DMS 273 (cell line): ENCODE measurements around the gene POMT1.
A peak's percentile ranks its signal among the peaks of the same experiment; 100 is the strongest.
"Not testable (repeated sequence)": the region's sequence is repeated elsewhere in the genome, so short reads cannot be mapped to it uniquely, and the experiment has no call there.

ENCODE experiments used
- DNase-seq: peaks from one replicate; lab custom pipeline; 2025; ENCODE audit not compliant: unreplicated experiment; lab: John Stamatoyannopoulos, UW

POMT1 gene

GRCh38 chr9:131523451-131524435 lies 21.0 kb downstream of the POMT1 start:
- no peak for DNase-seq

DNA sequence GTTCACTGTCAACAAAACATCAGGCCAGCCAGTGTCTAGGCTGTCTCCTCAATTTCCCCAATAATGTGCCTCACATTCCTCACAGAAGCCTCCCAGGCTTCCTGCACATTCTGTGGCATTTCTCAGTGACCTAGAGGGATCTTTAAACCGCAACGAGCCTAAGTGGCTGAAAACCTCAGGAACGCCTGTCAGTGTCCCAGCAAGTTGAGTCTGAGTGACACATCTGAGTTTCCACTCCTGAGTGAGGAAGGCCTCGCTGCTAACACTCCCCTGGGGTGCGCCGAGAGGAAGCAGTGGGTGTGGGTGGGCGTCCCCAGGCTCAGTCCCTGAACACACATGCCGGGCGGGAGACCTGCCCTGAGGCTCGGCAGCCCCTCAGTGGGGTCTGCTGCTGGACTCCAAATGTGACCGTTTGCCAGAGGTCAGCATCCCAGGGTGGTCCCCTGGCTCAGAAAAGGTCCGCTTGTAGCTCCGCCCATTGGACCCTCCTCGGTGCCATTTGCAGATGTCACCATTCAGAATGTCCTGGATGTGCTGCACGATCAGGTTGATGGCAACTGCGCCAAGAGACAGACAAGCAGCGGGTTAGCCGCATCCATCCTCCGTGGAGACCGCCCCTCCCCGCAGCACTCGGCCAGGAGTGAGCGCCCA lies 22.1 kb downstream of the POMT1 start:
- DNase-seq: no peak

- no peak for DNase-seq
Observed at GRCh38 chr9:131525643-131526565, 23.2 kb downstream of the POMT1 start.

DNA sequence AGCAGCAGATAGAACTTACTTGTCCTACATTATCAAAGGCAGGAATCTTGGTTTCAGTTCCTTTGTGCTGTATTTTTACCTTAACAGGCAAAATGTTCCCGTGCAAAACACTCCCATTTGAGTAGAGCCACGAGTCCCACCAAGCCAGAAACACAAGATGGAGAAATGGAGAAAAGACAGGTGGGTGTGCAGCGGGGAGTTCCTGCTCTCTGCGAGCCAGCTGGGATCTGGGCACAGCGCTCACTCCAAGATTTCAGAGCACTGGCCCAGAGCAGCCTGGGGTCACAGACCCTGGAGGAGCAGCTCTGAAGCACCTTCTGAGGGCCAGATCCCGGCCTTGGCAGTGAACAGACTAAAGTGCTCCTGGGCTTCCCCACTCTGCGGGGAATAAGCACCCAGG lies 25.5 kb downstream of the POMT1 start:
- no peak for DNase-seq

GRCh38 chr9:131528886-131529505 lies 26.3 kb downstream of the POMT1 start:
- DNase-seq: no peak

DNA sequence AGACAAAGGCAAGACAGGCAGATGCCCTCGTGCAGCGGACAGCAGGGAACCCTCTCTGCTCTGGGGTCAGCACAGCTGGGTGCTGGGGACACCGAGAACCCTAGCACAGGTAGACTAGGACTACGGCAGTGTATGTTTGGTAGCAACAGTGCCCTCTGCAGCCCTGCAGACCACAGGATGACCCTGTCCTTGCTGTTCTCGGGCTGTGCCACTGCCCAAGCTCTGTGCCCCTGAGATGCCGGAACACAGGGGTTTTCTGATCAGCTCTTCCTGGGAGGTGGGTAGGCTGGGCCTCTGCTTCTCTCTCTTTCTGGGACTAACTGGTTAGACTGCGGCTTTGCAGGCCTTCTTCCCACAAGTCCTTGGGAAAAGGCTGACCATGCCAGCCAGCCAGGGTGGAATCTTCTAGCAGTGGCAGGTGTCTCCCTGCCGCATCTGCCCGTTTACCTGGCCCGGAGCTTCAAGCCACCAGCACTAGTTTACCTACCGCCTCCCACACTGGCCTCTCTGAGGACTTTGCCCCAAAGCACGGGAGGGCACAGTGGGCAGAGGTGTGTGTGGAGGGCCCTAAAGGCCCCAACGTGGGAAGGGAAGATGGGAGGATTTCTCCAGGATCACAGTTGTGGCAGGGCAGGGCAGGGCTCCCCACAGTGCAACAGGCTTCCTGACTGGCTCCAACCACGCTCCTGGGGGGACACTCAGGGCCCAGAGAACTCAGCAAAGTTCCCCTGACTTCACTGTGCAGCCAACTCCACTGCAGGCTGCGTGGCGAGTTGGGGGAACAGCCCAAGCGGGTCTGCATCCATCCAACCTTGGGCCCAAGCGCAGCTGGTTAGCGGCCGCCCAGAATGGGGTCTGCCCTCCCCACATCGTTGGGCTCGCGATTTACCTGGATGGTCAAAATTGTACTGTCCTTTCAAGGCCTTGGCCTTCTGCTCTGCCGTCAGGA lies 27.2 kb downstream of the POMT1 start:
- no peak for DNase-seq

- peak; percentile 69 for DNase-seq
Observed at GRCh38 chr9:131530546-131530919, 27.8 kb downstream of the POMT1 start.

DNA sequence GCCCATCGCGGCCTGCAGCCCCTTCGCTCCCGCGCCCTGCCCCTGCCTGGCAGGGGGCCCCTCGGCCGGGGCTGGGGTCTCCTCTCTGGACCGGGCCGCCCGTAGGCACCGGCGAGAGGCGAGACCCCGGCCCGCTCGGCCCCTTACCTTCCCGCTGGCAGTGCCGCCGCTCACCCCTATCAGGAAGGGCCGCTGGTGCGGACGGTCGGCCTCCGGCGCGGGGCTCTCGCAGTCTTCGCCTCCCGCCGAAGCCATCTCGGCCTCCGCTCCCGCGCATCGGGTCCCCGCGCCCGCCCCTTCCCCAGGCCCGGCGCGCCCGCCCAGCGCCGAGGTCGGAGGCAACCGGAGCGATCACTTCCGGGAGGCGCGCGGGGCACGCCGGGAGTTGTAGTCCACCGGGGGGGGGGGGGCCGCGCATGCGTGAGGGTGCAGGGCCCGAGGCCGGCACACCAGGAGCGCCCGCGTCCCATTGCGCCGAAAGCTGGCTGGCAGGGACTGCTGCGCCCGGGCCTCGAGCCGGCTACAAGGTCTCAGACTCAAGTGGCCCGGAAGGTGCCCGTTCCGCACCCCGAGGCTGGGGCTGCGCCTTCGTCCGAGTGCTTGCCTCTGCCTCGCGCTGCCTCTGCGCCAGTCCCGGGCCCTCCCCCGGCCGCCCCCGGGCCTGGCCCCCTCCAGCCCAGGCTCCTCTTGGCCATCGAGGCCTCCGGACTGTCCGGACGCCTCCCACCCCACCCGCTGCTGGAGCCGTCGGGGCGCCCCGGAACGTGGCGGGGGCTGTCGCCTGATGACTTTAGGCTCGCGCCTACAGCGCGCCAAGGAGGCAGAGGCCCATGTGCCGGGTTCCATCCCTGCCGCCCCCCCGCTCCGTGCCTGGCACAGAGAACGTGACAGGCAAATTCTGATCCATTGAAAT lies 28.5 kb downstream of the POMT1 start, which contains the start of gene UCK1:
TSS of gene UCK1 (minus strand) at position 344 of the 913 bp plus-strand sequence. CDS start at position 255, 89 bp downstream.
- DNase-seq: peak; percentile 93

GRCh38 chr9:131534721-131535237 lies 32.1 kb downstream of the POMT1 start:
- no peak for DNase-seq

- no peak for DNase-seq
Observed at GRCh38 chr9:131537946-131538345, 35.2 kb downstream of the POMT1 start.

GRCh38 chr9:131539223-131539923 lies 36.7 kb downstream of the POMT1 start:
- no peak for DNase-seq

DNA sequence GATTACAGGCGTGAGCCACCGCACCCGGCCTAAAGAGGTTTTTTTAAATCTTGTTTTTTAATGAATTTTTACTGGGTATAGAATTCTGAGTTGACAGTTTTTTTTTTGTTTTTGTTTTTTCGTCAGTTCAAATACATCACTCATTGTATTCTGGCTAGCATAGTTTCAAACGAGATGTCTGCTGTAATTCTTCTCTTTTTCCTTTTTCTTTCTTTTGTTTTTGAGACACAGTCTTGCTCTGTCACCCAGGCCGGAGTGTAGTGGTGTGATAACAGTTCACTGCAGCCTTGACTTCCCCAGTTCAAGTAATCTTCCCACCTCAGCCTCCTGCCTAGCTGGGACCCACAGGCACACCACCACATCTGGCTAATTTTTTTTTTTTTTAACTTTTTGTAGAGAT lies 40.4 kb downstream of the POMT1 start:
- no peak for DNase-seq

DNA sequence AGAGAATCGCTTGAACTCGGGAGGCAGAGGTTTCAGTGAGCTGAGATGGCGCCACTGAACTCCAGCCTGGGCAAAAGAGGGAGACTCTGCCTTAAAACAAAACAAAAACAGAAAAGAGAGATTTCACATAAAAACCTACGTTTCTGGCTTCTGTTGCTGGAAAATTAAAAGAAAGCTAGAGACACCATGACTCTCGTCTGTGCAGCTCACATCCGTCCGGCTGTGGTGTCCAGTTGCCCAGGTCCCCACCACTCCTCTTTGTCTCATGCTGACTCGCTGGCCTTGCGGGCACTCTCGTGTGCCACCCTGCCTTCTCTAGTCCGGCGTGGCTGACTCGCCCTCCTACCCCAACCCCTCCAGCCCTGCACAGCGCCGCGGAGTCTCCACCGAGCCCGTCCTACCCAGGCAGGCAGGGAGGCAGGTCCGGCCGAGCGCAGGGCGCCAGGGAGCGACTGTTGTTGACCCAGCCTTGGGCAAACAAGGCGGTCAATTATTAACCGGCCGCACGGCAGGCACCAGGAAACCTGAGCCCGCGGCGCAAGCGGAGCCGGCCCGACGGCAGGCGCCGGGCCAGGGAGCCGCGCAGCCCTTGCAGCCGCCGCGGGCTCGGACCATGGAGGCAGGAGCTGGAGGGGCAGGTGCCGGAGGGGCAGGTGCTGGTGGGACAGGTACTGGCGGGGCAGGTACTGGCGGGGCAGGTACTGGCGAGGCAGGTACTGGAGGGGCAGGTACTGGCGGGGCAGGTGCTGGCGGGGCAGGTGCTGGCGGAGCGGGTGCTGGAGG lies 42.5 kb downstream of the POMT1 start, which contains the start of gene PRRT1B:
TSS of gene PRRT1B (plus strand) at position 521 of the 783 bp plus-strand sequence. CDS start at position 614, 93 bp downstream.
- DNase-seq: no peak

- DNase-seq: no peak
Observed at GRCh38 chr9:131545786-131546335, 43.1 kb downstream of the POMT1 start.

- peak; percentile 78 for DNase-seq
Observed at GRCh38 chr9:131546336-131547084, 43.8 kb downstream of the POMT1 start.

- not testable (repeated sequence) for DNase-seq
Observed at GRCh38 chr9:131549186-131549585, 46.5 kb downstream of the POMT1 start.
